PC-3 (cell line): ENCODE measurements around the gene OTOR. TPM values are rescaled to one million over a fixed set of nuclear protein-coding genes. Genes with fewer than 3 reads are reported as not detected.

Experiments
- ATAC-seq: fragments of 200-7000 bp; cut with Tn5 transposase; 2 replicates; pipeline ENCODE4 v1.9.1; 2020; ENCODE audit warnings: mild to moderate bottlenecking, moderate library complexity
- BruUV-seq: library from RNA; stranded (reverse); fragments of 400-500 nt; replicated peaks from 2 replicates; lab custom pipeline; 2021; lab: Mats Ljungman, UMichigan
- CTCF ChIA-PET: fragments of 300-600 bp; sonication (Branson Sonifier 250); formaldehyde crosslinking; loops from one replicate; lab custom pipeline; 2022; ENCODE audit warnings: antibody characterized with exemption; lab: Charles Lee
- POLR2A ChIA-PET: fragments of 300-600 bp; sonication (Branson Sonifier 250); formaldehyde crosslinking; loops from one replicate; lab custom pipeline; 2022; ENCODE audit warnings: antibody characterized with exemption; ENCODE audit not compliant: unreplicated experiment; lab: Charles Lee
- DNase-seq: peaks from one replicate; pipeline ENCODE4 v3.0.0-alpha.2; 2015
- H2AFZ ChIP-seq: fragments of 300-600 bp; sonication (generic); 2 replicates; pipeline ENCODE4 v1.6.0; 2016; ENCODE audit warnings: antibody characterized with exemption, low read length
- H3F3A ChIP-seq: fragments of 300-600 bp; sonication (generic); one replicate; pipeline ENCODE4 v1.6.0; 2017; ENCODE audit warnings: antibody characterized with exemption, low read length, control low read depth, mild to moderate bottlenecking; ENCODE audit not compliant: unreplicated experiment
- H3K27ac ChIP-seq: fragments of 300-600 bp; sonication (generic); 2 replicates; pipeline ENCODE4 v1.5.1; 2016; ENCODE audit warnings: mild to moderate bottlenecking, low read length
- H3K27me3 ChIP-seq: fragments of 300-600 bp; sonication (generic); 2 replicates; pipeline ENCODE4 v1.6.1; 2016; ENCODE audit warnings: low read length, mixed read lengths
- H3K36me3 ChIP-seq: fragments of 300-600 bp; sonication (generic); 2 replicates; pipeline ENCODE4 v1.6.1; 2016; ENCODE audit warnings: low read depth, mixed run types, low read length, mixed read lengths
- H3K4me1 ChIP-seq: fragments of 300-600 bp; sonication (generic); 2 replicates; pipeline ENCODE4 v1.5.1; 2016; ENCODE audit warnings: low read length; ENCODE audit not compliant: insufficient read depth
- H3K4me2 ChIP-seq: fragments of 300-600 bp; sonication (generic); 2 replicates; pipeline ENCODE4 v1.6.0; 2016; ENCODE audit warnings: low read length
- H3K4me3 ChIP-seq: fragments of 300-600 bp; sonication (generic); 2 replicates; pipeline ENCODE4 v1.5.1; 2016; ENCODE audit warnings: mild to moderate bottlenecking, low read length, mixed read lengths
- H3K79me2 ChIP-seq: fragments of 300-600 bp; sonication (generic); 2 replicates; pipeline ENCODE4 v1.6.1; 2017; ENCODE audit warnings: low read length, mixed read lengths
- H3K9ac ChIP-seq: fragments of 300-600 bp; sonication (generic); 2 replicates; pipeline ENCODE4 v1.6.0; 2016; ENCODE audit warnings: mild to moderate bottlenecking, low read length
- H3K9me2 ChIP-seq: fragments of 300-600 bp; sonication (generic); replicated peaks from 2 replicates; pipeline ENCODE4 v1.6.1; 2016; ENCODE audit warnings: mixed run types, low read length, mixed read lengths
- H3K9me3 ChIP-seq: fragments of 300-600 bp; sonication (generic); 2 replicates; pipeline ENCODE4 v1.6.1; 2016; ENCODE audit warnings: low read length, mixed read lengths
- H4K20me1 ChIP-seq: fragments of 300-600 bp; sonication (generic); 2 replicates; pipeline ENCODE4 v1.6.1; 2016; ENCODE audit warnings: low read length, mixed read lengths
- EZH2 ChIP-seq: fragments of 300-600 bp; sonication (generic); IDR thresholded peaks from one replicate; pipeline ENCODE4 v1.6.1; 2017; ENCODE audit warnings: antibody characterized with exemption, mild to moderate bottlenecking, low read length; ENCODE audit not compliant: unreplicated experiment
- EZH2phosphoT487 ChIP-seq: fragments of 300-600 bp; sonication (generic); IDR thresholded peaks from 2 replicates; pipeline ENCODE4 v1.6.1; 2018; ENCODE audit warnings: mild to moderate bottlenecking, antibody characterized with exemption, low read length, borderline replicate concordance
- intact Hi-C: fragments of 100-400 bp; cut with micrococcal nuclease; formaldehyde crosslinking; loops from 2 replicates; pipeline ENCODE4 v1.9.0; 2023
- total RNA-seq: library from RNA; depleted of rRNA; stranded (reverse); fragments of >200 nt; gene quantifications from 2 replicates; pipeline ENCODE4 v1.2.3, GENCODE V29; 2014
- TF ChIP-seq, protein P1 (sequence below): fragments of 300-600 bp; sonication (generic); conservative IDR thresholded peaks from 2 replicates; pipeline ENCODE4 v1.5.1; 2017; ENCODE audit warnings: antibody characterized with exemption, low read depth, mild to moderate bottlenecking, low read length

OTOR gene
- total RNA-seq, 1 experiment from 2014 or later, result not detected

DNA sequence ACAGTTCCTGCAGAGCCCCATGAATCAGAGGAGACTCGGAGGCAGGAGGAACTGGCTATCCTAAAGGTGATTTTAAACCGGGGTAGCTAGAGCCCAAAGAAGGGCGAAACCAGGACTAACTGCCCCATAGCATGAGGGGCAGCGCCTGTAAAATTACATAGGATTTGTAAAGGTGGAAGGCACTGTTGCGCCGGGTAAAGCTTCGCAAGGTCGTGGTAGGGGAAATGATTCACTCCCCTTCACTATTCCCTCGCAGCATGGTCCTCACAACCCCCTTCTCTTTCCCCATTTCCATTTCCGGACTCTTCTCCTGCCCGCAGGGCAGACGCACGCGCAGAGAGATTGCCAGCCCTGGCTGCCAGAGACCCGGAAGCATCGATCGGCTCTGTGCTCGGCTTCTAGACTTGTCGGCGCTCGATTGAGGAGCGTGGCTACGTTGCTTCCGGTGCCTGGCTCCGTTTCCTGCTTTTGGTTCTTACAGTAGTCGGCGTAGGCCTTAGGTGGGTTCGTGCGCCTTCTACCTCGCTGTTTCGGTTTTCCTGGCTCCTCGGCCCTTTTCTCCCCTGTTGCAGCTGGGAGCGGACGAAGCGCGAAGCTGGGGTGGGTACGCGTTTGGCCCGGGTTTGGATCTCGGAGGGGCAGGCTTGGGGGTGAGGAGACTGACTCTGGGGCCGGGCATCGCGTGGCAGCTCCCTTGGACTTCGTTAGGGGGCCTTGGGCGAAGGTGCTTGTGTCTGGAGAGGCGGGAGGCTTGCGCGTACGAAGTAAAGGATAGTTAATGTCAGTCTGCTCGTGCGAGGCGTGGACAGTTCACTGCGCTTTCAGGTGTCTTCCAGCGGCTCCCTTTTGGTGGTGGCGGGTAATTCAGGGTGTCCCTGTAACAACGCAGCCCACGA, 18.3 kb upstream of the OTOR start, which contains the start of gene SNRPB2:
SNRPB2 (plus strand) TSS at position 462 of the 896 bp plus-strand sequence. CDS start 1,677 bp downstream, outside the sequence.
- Histone ChIP-seq H3K27me3 (peaks cover 7% of the 10 kb centered on the region; the same call in 1 of the 2 replicates), H3K4me1 (peaks cover 15% of the 10 kb centered on the region), H3K79me2 (peaks cover 49% of the 10 kb centered on the region), H3K4me2 (peak within 1 kb of the TSS; percentile 87), H3K9me3 (no peaks in the 10 kb centered on the region), H3K27ac (peak within 1 kb of the TSS; percentile 22; the same call in 1 of the 2 replicates), H2AFZ (peak within 1 kb of the TSS; percentile 87), H3K9ac (peak within 1 kb of the TSS; percentile 97), H4K20me1 (peaks cover 13% of the 10 kb centered on the region), H3K9me2 (no peaks in the 10 kb centered on the region), H3K4me3 (peak within 1 kb of the TSS; percentile 80), H3F3A (no peaks in the 10 kb centered on the region), H3K36me3 (peaks cover 32% of the 10 kb centered on the region)
- ChIA-PET CTCF (interaction anchor here (0.6 kb wide), 1 partner anchor 67 kb away, joined by 5 read pairs; no protein-coding TSS in a partner anchor), POLR2A (interaction anchor here (0.6 kb wide), 1 partner anchor 803 kb away, joined by 6 read pairs; no protein-coding TSS in a partner anchor)
- intact Hi-C loops, result loop anchor here (10.0 kb wide), 1 partner anchor 155 kb away; the partner anchor contains the start of gene KIF16B
- BruUV-seq, result TSS peak; percentile 74
- TF ChIP-seq EZH2phosphoT487 (no peak), EZH2 (no peak)
- TF ChIP-seq, protein P1, sequence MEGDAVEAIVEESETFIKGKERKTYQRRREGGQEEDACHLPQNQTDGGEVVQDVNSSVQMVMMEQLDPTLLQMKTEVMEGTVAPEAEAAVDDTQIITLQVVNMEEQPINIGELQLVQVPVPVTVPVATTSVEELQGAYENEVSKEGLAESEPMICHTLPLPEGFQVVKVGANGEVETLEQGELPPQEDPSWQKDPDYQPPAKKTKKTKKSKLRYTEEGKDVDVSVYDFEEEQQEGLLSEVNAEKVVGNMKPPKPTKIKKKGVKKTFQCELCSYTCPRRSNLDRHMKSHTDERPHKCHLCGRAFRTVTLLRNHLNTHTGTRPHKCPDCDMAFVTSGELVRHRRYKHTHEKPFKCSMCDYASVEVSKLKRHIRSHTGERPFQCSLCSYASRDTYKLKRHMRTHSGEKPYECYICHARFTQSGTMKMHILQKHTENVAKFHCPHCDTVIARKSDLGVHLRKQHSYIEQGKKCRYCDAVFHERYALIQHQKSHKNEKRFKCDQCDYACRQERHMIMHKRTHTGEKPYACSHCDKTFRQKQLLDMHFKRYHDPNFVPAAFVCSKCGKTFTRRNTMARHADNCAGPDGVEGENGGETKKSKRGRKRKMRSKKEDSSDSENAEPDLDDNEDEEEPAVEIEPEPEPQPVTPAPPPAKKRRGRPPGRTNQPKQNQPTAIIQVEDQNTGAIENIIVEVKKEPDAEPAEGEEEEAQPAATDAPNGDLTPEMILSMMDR, result no peak
- DNase-seq, result peak; percentile 95
- peak; percentile 96 for ATAC-seq

DNA sequence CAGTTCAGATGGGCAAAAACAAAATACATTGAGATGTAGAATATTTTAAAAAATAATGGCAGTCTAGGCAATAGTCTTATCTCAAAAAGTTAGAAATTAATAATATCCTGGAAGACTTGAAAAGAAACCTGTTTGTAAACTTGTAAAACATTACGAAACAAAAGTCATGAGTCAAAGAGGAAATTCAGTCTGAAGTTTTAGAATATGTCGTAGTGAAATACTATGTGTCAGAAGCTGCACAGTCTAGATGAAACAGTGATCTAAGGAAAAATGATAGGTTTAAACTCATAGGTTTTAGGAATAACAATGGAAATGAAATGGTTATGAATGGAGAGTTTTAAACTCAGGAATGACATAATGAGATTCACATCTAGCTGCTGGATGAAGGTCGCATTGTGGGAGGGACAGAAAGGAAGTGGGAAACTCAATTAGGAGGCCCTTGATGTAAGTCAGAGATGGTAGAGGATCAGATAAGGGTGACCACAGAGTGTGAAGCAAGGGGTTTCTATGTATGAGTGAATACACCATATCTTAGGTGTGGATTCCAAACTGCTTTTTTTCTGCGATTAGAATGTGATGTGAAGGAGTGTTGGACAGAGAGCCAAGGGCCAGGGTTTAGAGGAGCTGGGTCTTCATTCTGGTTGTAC, 15.5 kb upstream of the OTOR start:
- Histone ChIP-seq H3K79me2 (peaks cover 69% of the 10 kb centered on the region), H3K4me3 (no peak overlapping the region), H3K4me1 (peaks cover 15% of the 10 kb centered on the region), H4K20me1 (peaks cover 25% of the 10 kb centered on the region), H3K4me2 (no peak overlapping the region), H3K9me3 (no peaks in the 10 kb centered on the region), H3K27me3 (no peaks in the 10 kb centered on the region), H3K27ac (no peak overlapping the region), H3K9me2 (no peaks in the 10 kb centered on the region), H3F3A (no peaks in the 10 kb centered on the region), H3K9ac (no peak overlapping the region), H3K36me3 (peaks cover 58% of the 10 kb centered on the region), H2AFZ (no peak overlapping the region)
- peak; percentile 12 for DNase-seq
- intact Hi-C loops, result loop anchor here (10.0 kb wide), 1 partner anchor 158 kb away; the partner anchor contains the start of gene KIF16B
- TF ChIP-seq EZH2phosphoT487 (no peak), EZH2 (no peak)
- TF ChIP-seq, protein P1, result no peak
- CTCF ChIA-PET, result no interaction called here
- no TSS peak for BruUV-seq
- ATAC-seq, result no peak
- POLR2A ChIA-PET, result no interaction called here
